ENCODE results near the gene TRAPPC6A.

Gene TRAPPC6A

DNA sequence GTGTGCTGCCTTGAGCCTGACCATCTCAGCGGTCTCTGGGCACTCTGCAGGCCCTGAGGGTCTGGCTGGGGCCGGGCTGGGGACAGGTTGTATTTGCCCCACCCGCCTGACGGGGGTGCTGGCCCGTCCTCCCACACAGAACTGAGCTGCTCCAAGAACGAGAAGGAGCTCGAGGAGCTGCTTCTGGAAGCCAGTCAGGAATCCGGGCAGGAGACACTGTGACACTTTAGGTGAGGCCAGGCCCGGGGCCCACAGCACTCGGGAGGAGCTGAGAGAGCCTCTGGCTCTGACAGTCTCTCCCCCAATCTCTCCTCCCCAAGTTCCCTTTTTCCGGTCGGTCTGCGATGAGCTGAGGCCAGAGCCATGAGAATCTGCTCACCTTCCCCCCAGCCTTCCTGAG lies 31.8 kb downstream of the TRAPPC6A start:
- DNase-seq: no peak

DNA sequence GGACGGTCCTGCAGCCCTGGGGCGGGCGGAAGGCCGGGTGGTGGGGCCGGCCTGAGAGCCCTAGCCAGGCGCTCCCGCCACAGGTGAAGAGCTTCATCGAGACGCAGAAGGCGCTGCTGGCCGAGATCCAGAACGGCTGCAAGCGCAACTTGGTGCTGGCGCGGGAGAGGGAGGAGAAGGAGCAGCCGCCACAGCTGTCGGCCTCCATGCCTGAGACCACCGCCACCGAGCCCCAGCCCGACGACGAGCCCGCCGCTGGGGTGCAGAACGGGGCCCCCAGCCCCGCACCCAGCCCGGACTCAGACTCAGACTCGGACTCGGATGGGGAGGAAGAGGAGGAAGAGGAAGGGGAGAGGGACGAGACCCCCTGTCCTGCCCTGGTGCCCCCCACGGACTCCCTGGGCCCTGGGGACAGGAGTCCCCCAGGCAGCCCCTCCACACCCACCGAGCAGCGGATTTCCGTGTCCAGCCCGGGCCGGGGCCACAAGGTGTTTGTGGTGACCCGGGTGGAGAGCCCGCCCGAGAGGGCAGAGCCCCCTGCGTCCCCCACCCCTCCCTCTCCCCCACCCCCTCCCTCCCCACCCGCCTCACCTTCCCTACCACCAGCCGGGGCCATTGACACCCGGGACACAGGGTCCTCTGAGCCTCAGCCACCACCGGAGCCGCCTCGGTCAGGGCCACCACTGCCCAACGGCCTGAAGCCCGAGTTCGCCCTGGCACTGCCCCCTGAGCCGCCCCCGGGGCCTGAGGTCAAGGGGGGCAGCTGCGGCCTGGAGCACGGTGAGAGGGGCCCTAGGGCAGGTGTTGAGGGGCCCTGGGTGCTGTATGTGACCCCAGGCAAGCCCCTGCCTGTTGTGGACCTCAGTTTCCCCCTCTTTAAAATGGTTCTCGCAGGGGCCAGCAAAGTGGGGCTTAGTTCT lies 32.5 kb downstream of the TRAPPC6A start:
- DNase-seq: no peak

DNA sequence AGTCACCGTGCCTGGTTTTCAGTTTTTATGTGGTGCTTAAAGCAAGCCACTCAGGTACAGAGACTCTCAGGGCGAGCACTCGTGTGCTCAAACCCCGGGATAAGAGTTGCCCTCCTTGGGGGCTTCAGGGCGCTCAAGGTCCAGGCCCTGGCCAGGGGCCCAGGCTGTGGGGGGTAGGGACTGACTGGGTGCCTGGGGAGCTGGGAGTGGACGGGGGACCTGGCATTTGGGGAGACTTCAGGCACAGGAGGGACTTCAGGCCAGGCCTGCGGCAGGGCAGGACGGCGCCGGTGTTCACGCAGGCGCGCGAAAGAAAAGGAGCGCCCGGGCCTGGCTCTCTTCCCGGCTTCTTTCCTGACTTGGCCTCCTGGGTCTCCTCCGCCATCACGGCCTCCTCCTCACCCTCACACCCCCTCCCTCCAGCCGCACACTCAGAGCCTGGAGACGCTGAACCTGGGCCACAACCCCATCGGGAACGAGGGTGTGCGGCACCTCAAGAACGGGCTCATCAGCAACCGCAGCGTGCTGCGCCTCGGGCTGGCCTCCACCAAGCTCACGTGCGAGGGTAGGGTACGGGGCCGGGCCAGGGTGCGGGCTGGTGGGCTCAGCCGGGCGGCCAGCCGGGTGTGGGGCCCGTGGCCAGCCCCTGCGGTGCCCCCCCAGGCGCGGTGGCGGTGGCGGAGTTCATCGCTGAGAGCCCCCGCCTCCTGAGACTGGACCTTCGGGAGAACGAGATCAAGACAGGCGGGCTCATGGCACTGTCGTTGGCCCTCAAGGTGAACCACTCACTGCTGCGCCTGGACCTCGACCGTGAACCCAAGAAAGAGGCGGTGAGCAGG lies 33.4 kb downstream of the TRAPPC6A start:
- DNase-seq: no peak

GRCh38 chr19:45142726-45143110 lies 35.3 kb downstream of the TRAPPC6A start:
- no peak for DNase-seq

GRCh38 chr19:45142016-45142725 lies 35.9 kb downstream of the TRAPPC6A start:
- DNase-seq: no peak

GRCh38 chr19:45141203-45141900 lies 36.7 kb downstream of the TRAPPC6A start:
- no peak for DNase-seq

DNA sequence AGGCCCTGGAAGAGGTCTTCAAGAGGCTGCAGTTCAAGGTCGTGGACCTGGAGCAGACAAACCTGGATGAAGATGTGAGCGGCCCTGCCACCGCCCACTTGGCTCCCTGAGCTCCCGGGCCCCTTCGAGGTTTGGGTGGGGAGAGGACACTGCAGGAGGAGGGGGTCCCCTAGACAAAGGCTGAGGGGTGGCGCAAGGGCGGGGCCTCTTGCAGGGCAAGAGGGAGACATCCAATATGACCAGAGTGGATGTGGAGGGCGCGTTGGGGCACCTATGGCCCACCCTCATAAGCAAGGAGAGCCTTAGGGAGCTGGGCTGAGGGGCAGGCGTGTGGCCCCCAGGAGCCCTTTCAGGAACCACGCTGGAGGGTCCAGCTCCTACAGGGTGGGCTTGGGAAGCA lies 37.5 kb downstream of the TRAPPC6A start:
- DNase-seq: no peak

DNA sequence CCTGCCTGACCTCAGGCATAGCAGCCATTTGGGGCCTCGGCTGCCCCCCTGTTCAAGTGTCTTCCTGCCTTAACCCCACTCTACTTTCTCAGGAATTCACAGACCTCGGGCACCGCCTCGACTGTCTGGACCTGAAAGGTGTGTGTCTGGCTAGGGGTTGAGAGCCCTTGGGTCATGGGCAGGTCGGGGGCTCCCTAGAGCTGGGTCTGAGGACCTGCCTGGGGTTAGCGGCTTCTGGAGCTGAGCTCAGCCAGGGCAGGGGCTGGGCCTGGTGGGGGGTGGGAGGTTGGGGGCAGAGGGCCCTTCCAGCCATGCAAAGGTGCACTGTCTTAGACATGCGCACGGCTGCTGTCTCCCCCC lies 37.9 kb downstream of the TRAPPC6A start:
- DNase-seq: no peak

GRCh38 chr19:45139286-45140143 lies 38.5 kb downstream of the TRAPPC6A start:
- DNase-seq: no peak

- no peak for DNase-seq
Observed at GRCh38 chr19:45138303-45138751, 39.7 kb downstream of the TRAPPC6A start.

DNA sequence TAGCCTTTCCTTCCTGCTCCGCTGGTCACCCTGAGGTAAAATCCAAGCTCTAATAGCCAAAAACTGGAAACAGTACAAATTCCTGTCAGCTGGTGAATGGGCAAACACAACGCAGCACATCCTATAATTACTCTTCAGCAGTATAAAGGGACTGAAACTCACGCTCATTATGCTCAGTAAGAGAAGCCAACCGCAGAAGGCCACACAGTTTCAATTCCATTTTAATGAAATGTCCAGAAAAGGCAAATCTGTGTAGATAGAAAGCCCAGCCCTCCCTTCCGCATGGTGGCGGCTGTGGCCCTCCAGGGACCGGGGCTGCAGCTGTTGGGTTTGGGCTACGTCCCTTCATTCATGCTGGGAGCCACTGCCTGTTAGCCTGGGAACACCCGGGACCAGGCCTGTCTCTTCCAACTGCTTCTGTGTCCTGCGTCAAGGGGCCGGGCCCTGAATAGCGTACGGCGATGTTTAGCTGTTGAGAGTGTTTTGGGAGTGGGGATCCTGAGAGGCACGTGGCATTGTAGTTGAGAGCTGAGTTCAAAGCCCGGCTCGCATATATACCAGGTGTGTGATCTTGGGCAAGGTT lies 40.8 kb downstream of the TRAPPC6A start:
- no peak for DNase-seq

- DNase-seq: no peak
Observed at GRCh38 chr19:45136507-45137178, 41.4 kb downstream of the TRAPPC6A start.

DNA sequence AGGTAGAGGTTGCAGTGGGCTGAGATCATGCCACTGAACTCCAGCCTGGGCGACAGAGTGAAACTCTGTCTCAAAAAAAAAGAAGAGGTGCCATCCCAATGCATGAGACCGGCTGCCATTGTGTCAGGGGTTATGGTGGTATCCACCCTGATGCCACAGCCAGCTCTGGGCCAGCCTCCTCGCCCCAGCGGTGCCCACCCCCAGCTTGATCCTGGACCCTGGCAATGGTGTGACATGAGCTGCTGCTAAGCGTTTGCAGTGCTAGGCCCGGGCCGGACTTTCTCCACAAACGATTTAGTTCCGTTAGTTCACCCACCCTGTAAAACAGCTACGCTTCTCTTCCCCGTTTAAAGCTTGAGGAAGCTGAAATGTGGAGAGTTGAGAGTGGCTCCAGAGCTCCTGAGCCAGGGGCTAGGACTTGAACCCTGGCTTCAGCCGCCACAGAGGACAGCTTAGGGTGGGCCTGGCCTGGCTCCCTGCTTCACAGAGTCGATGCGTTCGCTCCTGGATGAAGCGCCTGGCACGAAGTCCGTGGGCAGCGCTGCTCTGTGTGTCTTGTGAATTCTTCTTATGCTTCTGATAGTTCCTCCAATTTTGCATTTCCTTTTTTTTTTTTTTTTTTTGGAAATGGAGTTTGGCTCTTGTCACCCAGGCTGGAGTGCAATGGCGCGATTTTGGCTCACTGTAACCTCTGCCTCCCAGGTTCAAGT lies 42.7 kb downstream of the TRAPPC6A start:
- no peak for DNase-seq

GRCh38 chr19:45133661-45134060 lies 44.4 kb downstream of the TRAPPC6A start:
- no peak for DNase-seq

- peak; percentile 97 for DNase-seq
Observed at GRCh38 chr19:45130888-45131615, 47.0 kb downstream of the TRAPPC6A start.

DNA sequence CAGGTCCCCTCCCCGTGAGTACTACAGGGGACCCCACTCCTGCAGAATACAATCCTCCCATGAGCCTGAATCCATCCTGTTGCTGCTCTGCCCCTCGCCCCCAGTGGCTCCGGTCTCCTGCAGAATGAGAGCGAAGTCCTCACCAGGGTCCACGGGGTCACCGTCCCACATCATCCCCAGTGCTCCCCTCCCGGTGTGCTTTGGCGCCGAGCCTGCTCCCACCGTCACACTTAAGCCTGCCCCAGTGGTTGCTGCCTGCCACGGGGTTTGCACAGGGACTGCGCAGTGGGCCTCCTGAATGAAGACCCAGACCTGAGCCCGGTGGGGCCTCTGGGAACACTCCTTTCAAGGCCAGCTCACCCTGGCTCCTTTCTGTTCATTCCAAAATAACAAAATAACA lies 47.8 kb downstream of the TRAPPC6A start:
- DNase-seq: no peak

- DNase-seq: no peak
Observed at GRCh38 chr19:45128806-45129205, 49.2 kb downstream of the TRAPPC6A start.

GRCh38 chr19:45128146-45128545 lies 49.9 kb downstream of the TRAPPC6A start:
- DNase-seq: peak; percentile 33

DNA sequence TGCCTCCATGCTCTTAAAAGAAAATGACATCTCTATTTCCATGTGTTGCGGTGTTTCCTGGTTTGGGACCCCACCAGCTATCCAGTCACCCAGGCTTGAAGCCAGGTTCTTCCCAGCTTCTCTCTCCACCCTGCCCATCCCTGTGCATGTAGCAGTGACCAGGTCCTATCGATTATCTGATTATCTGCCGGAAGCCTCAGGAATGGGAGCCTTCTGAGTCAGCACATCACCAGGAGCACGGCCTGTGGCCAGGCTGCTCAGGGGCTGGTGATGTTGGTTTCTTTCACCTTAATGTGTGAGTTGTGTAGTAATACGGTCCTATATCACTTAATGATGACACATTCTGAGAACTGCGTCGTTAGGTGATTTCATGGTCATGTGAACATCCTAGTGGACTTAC lies 51.4 kb downstream of the TRAPPC6A start:
- DNase-seq: no peak

Data from NCI-H345 (cell line).